AG09309 (cell line): ENCODE results near the gene GTF2B.
"Not testable (repeated sequence)": the region's sequence is repeated elsewhere in the genome, so short reads cannot be mapped to it uniquely, and the experiment has no call there.

Experiments
- DNase-seq: peaks from one replicate; pipeline ENCODE4 v3.0.0-alpha.2; 2010; ENCODE audit warnings: low read depth
- H3K4me3 ChIP-seq: 2 replicates; pipeline ENCODE4 v1.5.1; 2011; ENCODE audit warnings: mild to moderate bottlenecking, low read depth, low read length, moderate library complexity; ENCODE audit not compliant: control insufficient read depth
- CTCF ChIP-seq: IDR thresholded peaks from 2 replicates; pipeline ENCODE4 v1.5.1; 2011; ENCODE audit warnings: mild to moderate bottlenecking, low read depth, low read length, inconsistent platforms; ENCODE audit not compliant: insufficient read depth, control insufficient read depth; ENCODE audit errors: missing control alignments

GTF2B gene

GRCh38 chr1:88888750-88889149 is 2.6 kb downstream of the GTF2B start:
- TF ChIP-seq CTCF: no peak
- no peak overlapping the region for H3K4me3 ChIP-seq
- no peak for DNase-seq

- no peak for DNase-seq
Observed at GRCh38 chr1:88885933-88886332, 5.4 kb downstream of the GTF2B start.

GRCh38 chr1:88883156-88883555 is 8.2 kb downstream of the GTF2B start:
- no peak overlapping the region for H3K4me3 ChIP-seq
- no peak for DNase-seq
- TF ChIP-seq CTCF: no peak

More at GRCh38 chr1:88885933-88886332, 5.4 kb downstream of the GTF2B start:
- no peak overlapping the region for H3K4me3 ChIP-seq
- TF ChIP-seq CTCF: no peak

GRCh38 chr1:88880717-88881116 is 10.7 kb downstream of the GTF2B start:
- not testable (repeated sequence) for H3K4me3 ChIP-seq, DNase-seq

- no peak for DNase-seq
- no peak overlapping the region for H3K4me3 ChIP-seq
- TF ChIP-seq CTCF: no peak
Observed at GRCh38 chr1:88878731-88879130, 12.6 kb downstream of the GTF2B start.

GRCh38 chr1:88877911-88878310 is 13.5 kb downstream of the GTF2B start:
- H3K4me3 ChIP-seq: no peak overlapping the region
- DNase-seq: no peak
- no peak for TF ChIP-seq CTCF

- peak; percentile 27 for TF ChIP-seq CTCF
- DNase-seq: no peak
- no peak overlapping the region for H3K4me3 ChIP-seq
Observed at GRCh38 chr1:88877382-88877825, 14.0 kb downstream of the GTF2B start.
